GM18861 (cell line): ENCODE data around the gene SCGB1C2.

Experiments
- ATAC-seq: cut with Tn5 transposase; IDR thresholded peaks from one replicate; pipeline ENCODE4 v1.9.1; 2021; ENCODE audit not compliant: unreplicated experiment

The SCGB1C2 gene

DNA sequence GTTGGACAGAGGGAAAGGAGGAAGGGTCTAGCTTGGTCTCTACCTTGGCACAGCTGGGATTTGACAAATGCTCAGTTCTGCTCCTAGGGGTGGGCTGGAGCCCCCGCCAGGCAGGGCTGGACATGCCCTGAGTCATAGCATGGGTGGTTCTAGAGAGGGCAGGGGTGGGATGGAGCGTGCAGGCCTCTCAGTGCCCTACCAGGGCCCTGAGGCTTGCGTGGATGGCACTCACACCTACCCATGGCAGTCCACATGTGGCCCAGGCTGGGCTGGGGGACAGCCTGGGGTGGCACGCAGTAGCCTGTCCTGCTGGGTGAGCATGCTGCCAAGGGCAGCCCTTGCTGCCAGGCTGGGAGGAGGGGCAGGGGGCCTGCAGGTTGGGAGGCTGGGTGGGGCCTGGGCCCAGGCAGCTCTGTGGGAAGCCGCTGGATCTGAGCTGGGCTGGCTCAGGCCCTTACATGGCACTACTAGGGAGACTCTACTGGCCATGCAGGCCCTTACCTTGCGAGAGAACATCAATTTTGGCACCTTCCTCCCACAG, 32.8 kb downstream of the SCGB1C2 start:
- no peak for ATAC-seq

DNA sequence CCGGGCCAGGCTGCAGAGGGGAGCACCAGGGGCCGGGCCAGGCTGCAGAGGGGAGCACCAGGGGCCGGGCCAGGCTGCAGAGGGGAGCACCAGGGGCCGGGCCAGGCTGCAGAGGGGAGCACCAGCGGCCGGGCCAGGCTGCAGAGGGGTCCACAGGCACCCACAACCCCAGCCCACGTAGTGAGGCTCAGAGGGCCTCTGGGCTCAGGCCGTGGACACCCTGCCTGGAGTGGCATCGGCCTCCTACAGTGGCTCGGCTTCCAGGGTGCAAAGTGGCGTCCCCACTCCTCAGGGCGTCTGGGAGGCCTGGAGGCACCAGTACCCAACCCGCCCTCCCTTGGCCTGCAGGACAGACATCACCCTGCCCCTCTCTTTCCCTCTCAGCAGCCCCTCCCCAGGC, 34.5 kb downstream of the SCGB1C2 start:
- no peak for ATAC-seq

DNA sequence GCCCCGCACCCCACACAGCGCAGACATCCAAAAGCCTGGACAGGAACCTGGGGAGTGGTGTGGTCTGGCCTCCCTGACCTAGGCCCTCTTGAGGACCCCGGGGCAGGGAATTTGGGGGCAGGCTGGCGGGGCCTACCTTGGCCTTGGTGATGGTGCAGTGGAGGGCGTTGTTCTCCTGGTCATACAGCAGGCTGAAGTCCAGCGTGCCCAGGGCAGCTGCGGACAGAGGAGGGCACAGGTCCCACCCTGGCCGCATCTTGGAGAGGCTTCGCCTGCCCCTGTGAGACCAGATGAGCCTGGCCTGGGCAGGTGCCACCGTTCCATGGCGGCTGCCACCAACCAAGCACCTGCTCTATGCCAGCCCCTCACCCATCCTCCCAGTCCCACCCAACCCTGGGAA, 35.0 kb downstream of the SCGB1C2 start:
- ATAC-seq = no peak

DNA sequence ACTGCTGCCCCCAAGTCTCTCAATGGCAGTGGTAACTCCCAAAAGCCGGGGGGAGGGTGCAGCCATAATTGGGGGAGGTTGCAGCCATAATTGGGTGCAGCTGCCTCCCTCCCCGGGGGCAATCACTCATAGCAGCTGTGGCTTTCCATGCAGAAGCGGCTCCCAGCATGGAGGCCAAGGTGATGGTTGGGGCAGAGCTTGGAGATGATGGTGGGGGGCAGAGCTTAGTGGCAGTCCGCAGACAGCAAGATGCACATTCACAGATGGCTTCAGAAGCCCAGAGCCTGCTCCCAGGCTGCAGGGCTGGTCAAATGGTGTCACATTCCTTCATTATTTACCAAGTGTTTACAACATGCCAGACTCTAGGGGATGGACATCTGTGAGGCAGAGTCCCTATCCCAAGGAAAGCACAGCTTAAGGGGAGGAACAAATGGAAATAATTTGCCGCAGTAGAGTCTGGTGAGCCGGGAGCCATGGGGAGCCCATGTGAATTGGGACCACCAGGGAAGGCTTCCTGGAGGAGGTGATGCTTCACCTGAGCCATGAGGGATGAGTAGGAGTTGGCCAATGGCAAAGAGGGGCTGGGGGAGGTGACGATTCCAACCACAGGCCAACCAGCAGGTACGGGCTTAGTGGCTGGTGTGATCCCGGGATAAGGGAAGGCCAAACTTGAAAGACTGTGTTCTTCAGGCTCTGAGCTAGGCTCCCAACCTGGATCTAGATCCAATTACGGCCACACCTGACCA, 36.0 kb downstream of the SCGB1C2 start:
- no peak for ATAC-seq

DNA sequence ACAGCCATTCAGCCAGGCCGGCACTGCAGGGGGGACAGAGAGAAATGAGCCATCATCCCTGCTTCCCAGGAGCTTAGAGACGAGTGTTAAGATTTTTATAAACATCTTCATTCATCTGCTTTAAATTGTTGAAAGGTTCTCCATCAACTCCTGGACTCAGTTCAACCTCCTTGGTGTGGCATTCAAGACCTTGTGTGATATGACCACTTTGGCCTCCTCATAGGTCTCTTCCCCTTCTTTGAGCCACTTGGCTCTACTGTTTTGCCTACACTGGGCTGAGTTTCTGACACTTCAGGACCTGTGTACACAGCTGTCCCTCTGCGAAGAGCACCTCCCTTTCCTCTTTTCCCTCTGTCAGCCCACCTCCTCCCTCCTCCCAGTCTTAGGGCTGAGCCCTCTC, 39.8 kb downstream of the SCGB1C2 start:
- no peak for ATAC-seq

DNA sequence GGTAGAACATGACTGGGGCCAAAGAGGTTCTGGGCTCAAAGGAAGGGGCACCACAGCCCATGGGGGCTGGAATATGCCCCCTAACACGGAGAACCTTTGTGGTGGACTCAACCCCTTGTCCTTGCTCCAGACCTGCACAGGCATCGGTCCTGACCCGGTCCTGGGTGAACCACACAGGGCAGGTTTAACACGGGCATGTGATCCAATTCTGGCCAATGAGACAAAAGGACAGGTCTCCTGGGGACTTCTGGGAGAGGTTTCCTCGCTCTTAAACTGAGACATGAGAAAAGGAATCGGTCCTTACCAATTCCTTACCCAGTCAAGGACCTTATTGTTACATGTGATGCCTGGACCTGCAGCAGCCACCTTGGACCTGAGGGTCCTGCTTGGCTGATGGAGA, 40.4 kb downstream of the SCGB1C2 start:
- ATAC-seq = no peak

DNA sequence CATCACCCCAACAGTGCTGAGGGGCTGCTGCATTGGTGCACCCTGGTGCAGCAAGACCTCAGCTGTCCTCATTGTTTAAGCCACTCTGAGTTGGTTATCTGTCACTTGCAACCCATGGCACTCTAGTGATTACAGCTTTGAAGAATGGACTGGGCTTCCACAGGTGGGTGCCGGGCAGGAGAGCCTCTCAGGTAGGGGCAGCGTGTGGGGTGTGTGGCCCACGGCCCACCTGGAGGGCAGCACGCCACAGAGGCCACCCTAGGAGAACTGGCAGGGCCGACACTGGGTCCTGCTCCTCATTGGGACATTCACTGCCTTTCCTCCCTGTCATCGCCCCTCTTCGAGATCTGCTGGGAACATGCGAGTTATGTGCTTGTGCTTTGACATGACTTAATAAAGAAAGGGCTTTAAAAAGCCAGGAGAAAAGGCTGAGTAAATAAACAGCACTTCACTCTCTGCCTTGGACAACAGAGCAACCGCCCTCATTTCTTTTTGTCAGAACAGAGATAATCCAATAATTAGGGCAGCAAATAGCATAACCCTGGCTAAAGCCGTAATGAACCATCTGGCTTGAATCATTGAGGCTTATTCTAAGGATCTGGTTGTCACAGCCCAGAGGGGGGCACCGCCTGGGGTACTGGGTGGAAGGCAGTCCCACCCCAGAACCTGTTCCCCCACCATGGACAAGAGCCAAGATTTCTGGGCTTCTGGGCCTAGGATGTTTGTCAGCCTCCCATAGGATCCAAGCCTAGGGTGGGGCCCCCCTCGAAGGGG, 41.1 kb downstream of the SCGB1C2 start:
- no peak for ATAC-seq

DNA sequence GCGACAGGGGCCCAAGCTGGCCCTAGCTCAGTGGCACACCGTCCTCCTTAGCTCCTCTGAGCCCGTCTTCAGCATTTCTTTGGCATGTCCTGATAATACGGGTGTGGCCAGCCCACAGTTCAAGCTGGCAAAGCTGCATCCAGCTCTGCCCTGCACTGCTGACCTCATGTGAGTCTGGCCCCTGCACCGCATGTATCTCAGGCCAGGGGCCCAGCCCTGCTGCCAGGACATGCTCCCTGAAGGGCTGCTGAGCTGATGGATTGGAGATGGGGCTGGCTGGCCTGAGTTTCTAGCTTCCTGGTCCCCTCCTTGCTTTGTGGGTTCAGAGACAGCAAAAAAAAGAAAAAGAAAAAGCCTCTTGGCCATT, 41.7 kb downstream of the SCGB1C2 start:
- no peak for ATAC-seq

DNA sequence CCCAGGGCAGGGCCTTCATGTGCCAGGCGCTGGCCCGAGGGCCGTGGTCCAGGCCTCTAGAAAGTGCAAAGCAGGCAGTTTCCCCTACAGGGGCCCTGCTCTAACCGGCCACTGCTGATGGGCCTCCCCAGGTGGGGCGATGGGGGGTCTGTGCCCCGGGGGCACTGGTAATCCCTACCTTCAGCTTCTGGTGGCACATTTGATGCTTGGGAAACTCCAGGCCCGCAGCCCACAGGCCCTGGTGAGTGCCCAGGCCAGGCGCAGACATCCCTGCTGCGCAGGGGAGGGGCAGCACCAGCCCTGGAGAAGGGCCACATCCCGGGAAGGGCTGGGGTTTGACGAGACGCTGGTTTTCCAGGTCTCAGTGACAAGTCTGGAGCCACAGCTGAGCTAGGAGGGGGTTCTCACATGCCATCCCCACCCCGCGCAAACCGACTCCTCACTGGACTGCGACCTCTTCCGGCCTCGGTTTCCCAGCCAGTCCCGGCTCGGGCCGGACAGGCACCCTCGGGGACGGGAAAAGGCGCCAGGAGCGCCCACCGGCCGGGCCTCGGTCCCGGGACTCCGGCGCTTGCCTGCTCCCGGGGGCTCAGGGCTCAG, 42.5 kb downstream of the SCGB1C2 start:
- ATAC-seq = no peak

DNA sequence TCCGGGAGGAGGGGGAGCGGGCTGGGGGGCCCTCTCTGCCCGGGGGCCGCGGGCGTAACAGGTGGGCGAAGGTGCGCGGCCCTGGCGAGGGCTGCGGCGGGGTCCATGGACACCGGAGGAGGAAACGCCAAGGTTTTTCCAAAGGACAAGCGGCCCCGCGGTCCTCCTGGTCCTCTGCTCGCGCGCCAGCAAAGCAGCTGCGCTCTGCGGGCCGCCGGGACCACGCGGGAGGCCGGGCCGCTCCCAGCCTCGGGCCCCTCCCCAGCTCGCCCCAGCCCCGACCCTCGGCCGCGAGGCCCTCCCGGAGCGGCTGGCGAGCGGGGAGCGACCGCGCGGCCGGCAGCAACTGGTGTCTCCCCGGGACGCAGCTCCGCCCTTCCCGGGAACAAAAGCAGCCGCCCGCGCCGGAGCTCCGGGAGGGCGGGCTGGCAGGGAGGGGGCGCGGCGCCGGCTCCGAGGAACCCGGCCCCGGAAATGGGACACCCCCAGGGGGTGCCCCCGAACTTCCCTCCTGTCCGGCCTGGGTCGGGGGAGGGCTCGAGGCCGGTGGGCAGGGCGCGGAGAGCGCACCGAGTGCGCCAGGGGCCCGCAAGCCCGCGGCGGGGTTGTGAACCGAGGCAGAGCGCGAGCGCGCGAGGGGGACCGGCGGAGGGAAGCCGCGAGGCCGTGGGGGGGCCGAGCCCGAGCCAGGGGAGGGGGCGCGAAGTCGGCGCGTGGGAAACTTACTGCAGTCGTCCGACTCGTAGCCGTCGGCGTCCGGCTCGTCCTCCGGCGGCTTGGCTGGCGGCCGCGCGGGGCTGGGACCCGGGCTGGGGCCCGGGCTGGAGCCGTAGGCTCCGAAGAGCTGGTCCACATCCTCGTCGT, 43.2 kb downstream of the SCGB1C2 start:
- ATAC-seq = no peak

DNA sequence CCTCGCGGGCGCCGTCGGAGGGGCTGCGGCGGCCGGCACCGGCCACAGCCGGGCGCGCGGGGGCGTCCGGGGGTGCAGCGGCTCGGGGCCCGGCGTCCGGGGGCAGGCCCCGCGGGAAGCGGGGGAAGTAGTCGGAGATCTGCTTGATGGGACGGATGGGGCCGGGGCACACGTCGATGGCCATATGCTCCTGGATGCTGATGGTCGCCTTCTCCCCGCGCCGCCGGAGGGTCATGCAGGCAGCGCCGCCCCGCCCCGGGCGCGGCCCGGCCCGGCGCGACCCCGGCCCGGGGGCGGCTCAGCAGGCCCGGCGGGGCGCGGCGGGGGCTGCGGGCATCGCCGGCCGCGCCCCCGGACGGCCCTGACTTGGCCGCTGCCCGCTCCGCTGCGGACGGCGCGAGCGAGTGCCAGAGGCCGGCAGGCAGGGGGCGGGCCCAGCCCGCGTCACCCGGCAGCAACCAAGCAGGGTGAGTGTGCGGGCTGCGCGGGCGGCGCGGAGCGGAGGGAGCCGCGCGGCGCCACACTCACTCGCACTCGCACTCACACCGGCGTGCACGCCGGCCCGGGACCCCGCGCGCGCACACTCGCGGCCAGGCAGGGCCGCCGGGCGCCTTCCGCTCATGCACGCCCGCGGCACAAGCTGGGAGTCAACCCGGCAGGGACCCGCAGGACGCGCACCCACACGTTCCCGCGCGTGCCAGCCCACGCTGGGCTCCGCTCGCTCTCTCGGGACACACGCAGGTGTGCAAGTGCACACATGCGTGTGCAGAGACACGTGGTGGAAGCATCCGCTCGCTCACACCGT, 44.1 kb downstream of the SCGB1C2 start, which contains the start of gene DOC2B:
Gene DOC2B, minus strand, starts transcription at position 406 of the 805 bp plus-strand sequence. Its CDS starts 171 bp downstream, at position 235.
- ATAC-seq = no peak

DNA sequence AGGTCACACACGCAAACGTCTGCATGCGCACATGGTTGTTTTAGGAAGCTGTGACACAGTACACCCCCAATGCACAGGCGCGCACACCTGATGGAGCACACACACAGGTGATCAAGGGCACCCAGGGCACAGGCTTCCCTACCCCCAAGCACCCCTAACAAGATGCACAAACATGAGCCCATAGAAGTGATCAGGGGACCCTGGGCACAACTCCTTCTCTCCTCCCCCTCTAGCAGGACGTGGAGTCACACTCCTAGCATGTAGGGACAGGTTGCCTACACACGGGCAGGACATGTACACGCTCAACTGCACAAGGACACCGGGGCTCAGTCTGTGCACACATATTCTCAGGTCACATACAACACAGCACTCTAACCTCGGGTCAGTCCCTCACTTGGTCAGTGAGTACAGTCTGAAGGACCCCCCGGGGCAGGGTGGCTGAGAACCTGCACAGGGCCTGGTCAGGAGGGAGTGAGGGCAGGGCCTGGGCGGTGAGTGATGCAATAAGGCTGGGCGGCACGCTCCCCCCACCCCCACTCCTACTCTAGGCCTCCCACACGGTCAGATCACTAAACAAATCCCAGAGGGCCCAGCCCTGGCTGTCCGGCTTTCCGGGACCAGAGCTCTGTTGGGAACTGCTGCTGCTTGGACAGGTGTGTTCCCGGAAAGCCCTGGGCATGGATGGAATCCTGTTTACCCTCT, 44.8 kb downstream of the SCGB1C2 start:
- ATAC-seq = no peak

DNA sequence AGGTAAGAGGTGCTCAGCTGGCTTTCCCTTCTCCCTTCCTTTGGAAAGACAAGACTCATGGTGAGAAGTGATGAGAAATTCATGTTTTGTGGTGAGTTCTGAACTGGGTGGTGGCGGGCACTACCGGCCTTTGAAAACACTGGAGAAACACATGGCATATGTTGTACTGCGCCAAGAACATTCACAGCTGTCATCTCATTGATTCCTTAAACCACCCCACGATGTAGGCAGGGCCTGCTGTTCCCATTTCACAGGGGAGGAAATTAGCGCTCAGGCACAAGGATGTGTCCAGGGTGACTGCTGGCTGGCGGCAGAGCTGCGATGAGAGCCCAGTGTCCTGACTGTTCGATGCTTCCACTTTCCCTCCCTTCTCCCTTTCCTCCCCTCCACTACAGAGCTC, 45.7 kb downstream of the SCGB1C2 start:
- no peak for ATAC-seq

DNA sequence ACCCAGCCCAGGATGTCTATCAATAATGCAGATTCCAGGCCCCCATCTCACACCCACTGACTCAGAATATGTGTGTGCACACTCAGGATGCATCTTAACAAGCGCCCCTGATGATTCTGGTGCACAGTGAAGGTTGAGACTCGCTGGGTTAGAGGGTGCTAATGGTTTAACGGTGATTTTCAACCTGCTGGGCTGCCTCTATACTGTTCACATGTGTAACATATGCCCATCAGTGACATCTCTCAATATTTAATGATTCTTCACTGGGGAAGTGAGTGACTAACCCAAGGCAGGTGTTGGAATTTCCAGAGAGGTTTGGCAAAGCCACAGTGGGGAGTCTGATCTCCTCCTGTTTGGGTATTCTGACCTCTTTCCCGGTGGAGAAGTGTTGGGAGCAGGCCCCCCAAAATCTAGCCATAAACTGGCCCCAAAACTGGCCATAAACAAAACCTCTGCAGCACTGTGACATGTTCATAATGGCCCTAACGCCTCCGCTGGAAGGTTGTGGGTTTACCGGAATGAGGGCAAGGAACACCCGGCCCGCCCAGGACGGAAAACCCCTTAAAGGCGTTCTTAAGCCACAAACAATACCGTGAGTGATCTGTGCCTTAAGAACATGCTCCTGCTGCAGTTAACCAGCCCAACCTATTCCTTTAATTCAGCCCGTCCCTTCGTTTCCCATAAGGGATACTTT, 48.2 kb downstream of the SCGB1C2 start:
- no peak for ATAC-seq

DNA sequence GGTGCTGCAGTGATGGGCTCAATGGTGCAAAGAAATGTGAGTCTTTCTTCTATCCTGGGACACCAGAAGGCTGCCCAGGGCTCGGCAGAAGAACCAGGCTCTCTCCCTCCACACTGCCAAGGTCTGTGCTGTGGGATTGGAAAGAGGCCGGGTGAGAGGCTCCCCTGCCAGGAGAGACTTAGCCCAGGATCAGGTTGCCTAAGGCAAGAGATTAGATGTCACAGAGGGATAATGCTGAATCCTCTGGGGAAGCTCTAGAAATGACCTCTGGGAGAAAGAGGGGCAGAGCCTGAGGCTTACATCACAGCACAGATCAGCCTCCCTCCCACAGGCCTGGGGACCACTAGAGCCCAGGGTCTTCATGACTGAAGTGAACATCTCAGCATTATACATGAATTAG, 49.8 kb downstream of the SCGB1C2 start:
- ATAC-seq = no peak
